HG02970 (cell line): ENCODE measurements around the gene SERINC3.

Experiments used
- ATAC-seq: cut with Tn5 transposase; IDR thresholded peaks from one replicate; pipeline ENCODE4 v1.9.1; 2021; ENCODE audit warnings: mild to moderate bottlenecking, moderate library complexity, moderate number of reproducible peaks; ENCODE audit not compliant: unreplicated experiment, low FRiP score

Gene SERINC3

GRCh38 chr20:44533928-44534327, 12.1 kb upstream of the SERINC3 start:
- no peak for ATAC-seq

- ATAC-seq, result no peak
Observed at GRCh38 chr20:44532981-44533331, 11.1 kb upstream of the SERINC3 start.

- ATAC-seq, result no peak
Observed at GRCh38 chr20:44532259-44532980, 10.6 kb upstream of the SERINC3 start.

- ATAC-seq, result no peak
Observed at GRCh38 chr20:44528309-44528708, 6.4 kb upstream of the SERINC3 start.

GRCh38 chr20:44527716-44528199, 5.9 kb upstream of the SERINC3 start:
- ATAC-seq, result no peak

GRCh38 chr20:44526129-44526528, 4.3 kb upstream of the SERINC3 start:
- ATAC-seq, result no peak

GRCh38 chr20:44523746-44524145, 1.9 kb upstream of the SERINC3 start:
- no peak for ATAC-seq

- no peak for ATAC-seq
Observed at GRCh38 chr20:44522841-44523240, 971 bp upstream of the SERINC3 start.

- ATAC-seq, result no peak
Observed at GRCh38 chr20:44520881-44521280, 989 bp downstream of the SERINC3 start.

- ATAC-seq, result no peak
Observed at GRCh38 chr20:44518248-44518647, 3.6 kb downstream of the SERINC3 start.

GRCh38 chr20:44517454-44517853, 4.4 kb downstream of the SERINC3 start:
- ATAC-seq, result no peak

- ATAC-seq, result no peak
Observed at GRCh38 chr20:44516491-44516890, 5.4 kb downstream of the SERINC3 start.

- no peak for ATAC-seq
Observed at GRCh38 chr20:44513871-44514270, 8.0 kb downstream of the SERINC3 start.

- no peak for ATAC-seq
Observed at GRCh38 chr20:44509762-44510161, 12.1 kb downstream of the SERINC3 start.

GRCh38 chr20:44504402-44505307, 17.2 kb downstream of the SERINC3 start:
- no peak for ATAC-seq

- no peak for ATAC-seq
Observed at GRCh38 chr20:44502968-44503367, 18.9 kb downstream of the SERINC3 start.

GRCh38 chr20:44501448-44501847, 20.4 kb downstream of the SERINC3 start:
- no peak for ATAC-seq

- ATAC-seq, result no peak
Observed at GRCh38 chr20:44500221-44500620, 21.6 kb downstream of the SERINC3 start.

- no peak for ATAC-seq
Observed at GRCh38 chr20:44497761-44498160, 24.1 kb downstream of the SERINC3 start.

- ATAC-seq, result no peak
Observed at GRCh38 chr20:44496976-44497375, 24.9 kb downstream of the SERINC3 start.

- ATAC-seq, result no peak
Observed at GRCh38 chr20:44495802-44496481, 25.9 kb downstream of the SERINC3 start.
